Measurements from ENCODE around the gene VDAC2.
"Not testable (repeated sequence)": the region's sequence is repeated elsewhere in the genome, so short reads cannot be mapped to it uniquely, and the experiment has no call there.

Gene VDAC2, protein sequence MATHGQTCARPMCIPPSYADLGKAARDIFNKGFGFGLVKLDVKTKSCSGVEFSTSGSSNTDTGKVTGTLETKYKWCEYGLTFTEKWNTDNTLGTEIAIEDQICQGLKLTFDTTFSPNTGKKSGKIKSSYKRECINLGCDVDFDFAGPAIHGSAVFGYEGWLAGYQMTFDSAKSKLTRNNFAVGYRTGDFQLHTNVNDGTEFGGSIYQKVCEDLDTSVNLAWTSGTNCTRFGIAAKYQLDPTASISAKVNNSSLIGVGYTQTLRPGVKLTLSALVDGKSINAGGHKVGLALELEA

DNA sequence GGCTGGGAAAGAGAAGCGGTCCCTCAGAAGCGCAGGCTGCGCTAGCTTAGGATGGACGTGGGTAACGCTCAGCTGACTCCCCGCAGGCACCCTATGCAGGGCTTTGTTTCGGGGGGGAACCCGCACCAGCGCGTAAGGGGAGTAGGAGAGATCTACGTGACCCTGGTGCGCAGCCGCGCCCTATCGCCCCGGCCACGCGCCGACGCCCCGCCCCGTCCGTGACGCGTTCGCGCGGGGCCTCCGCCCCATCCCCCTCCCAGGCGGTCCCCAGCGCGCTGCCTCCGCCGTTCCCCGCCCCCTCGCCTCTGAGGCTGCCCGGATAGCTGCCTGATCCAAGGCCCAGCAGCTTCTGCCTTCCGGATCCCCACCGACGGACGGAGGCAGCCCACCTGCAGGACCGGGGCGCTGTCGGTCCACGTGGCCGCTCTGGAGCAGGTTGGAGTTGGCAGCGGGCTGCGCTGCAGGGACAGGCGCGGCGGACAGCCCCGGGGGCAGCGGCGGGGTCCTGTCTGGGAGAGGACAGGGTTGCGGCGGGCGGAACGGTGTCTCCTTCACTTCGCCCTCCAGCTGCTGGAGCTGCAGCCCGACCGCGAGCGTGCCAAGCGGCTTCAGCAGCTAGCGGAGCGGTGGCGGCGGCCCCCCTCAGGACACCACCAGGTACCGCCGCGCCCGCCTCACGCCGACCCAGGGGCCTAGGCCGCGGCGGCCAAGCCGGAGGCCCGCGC is at the start of gene VDAC2:
VDAC2 (plus strand) TSS at position 515 of the 725 bp plus-strand sequence. CDS start 363 bp downstream, outside the sequence.
- peak; percentile 88 to 91 for DNase-seq (ENCODE audit: low read depth in 2 of 2)

DNA sequence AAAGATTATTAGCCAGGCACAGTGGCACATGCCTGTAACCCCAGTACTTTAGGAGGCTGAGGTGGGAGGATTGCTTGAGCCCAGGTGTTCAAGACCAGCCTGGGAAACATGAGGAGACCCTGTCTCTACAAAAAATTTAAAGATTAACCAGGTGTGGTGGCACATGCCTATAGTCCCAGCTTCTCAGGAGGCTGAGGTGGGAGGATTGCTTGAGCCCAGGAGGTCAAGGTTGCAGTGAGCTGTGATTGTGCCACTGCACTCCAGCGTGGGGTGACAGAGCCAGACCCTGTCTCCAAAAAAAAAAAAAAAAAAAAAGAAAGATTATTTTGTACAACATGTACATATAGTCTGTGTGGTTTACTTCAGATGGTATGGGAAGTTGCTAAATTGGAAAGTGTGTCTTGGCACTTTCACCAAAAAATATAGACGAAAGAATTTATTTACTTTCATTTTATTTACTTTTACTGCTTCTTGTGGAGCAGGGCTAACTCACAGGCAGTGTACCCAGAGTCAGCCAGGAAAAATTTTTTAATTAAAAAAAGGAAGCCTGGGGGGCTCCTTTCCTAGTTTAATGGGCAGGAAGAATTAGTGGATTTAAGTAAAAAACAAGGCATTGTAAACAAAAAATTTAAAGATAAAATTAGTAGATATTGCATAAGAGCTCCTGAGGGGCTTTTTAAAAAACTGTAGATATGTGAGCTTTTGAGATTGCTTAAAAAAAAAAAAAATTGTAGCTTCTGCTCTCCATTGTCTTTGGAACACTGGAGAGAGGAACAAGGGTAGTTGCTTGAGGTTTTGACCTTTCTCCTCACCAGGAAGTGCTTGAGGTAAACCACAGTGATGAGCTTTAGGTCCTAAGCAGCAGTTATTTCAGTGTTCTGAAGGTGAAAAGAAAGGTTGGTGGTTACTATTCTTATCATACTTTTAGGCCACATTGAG is 44.6 kb upstream of the VDAC2 start:
- DNase-seq (ENCODE audit: low read depth in 2 of 2), result no peak

DNA sequence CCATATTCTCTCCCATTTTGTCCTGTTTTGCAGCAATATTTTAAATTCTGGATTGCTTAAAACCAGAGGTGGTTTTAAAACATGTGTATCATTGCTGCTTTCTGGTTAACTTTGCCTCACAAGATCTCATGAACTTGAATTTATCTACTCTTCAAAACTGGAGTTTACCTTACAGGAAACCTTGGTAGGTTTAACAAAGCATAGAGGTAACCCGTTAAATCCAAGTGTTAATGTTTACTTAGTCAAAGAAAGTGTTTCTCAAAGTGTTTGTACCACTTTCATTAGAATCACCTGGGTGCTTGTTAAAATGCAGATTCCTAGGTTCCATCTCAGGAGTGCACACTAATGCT is 44.0 kb upstream of the VDAC2 start:
- DNase-seq (ENCODE audit: low read depth in 2 of 2), result no peak

DNA sequence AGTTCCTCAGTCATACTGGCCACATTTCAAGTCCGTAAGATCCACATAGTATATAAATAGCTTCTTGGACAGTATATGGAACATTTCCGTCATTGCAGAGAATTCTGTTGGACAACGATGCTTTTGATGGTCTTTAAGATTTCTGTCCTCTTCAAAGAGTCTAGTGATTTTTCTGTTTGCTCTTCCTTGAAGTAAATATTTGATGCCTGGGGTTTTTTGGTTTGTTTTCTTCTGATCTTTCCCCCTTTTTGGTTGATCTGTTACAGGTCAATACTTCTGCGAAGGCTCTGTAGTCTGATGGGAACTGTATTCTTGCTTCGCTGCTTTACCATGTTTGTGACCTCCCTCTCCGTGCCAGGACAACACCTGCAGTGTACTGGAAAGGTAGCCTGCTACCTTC is 42.3 kb upstream of the VDAC2 start:
- DNase-seq (ENCODE audit: low read depth in 2 of 2), result no peak

DNA sequence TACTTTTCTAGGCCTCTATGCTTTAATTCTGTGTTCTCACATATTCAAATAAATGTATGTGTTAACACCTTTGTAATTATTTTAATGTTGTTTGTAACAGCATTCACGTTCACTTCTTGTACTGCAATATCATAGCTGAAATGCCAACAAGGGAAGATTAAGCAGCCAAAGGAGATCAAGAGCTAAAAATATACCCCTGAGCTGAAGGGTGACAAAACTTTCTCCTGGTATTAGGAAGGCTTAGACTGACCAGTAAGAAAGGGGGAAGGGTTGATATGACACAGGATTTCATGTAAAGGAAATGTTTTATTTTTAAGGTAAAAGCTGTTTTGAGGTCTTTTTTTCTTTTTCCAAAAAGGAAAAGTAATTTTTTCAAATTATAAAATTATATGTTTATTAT is 40.4 kb upstream of the VDAC2 start:
- no peak for DNase-seq (ENCODE audit: low read depth in 2 of 2)

DNA sequence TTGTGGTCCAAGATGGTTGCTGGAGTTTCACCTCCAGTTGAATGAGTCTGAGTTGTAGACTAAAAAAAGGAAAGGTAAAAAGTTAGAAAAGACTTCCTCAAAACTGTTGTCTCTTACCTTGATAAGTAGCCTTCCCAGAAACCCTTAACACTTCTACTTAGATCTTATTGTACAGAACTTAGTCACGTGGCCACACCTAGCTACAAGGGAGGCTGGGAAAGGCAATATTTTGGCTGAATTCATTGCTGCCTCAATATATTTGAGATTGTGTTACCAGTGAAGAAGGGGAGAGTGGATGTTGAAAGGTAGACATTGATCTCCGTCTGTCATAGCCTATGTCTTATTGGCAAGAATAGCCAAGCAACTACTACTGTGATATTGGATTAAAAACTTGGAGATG is 35.5 kb upstream of the VDAC2 start:
- DNase-seq (ENCODE audit: low read depth in 2 of 2), result no peak

DNA sequence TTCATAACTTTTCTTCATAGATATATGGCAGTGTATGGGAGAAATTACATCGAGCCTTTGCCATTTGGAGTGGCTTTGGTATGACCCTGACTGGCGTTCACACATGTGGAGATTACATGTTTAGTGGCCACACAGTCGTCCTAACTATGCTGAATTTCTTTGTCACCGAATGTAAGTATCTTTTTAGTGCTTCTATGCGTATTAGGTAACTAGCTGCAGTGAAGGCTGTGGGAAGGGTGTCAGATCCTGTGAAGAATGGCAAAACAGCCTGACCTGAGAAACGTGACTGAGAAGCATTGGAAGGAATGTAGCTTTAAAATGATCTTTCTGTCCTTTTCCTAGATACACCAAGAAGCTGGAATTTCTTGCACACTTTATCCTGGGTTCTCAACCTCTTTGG is 34.5 kb upstream of the VDAC2 start:
- no peak for DNase-seq (ENCODE audit: low read depth in 2 of 2)

DNA sequence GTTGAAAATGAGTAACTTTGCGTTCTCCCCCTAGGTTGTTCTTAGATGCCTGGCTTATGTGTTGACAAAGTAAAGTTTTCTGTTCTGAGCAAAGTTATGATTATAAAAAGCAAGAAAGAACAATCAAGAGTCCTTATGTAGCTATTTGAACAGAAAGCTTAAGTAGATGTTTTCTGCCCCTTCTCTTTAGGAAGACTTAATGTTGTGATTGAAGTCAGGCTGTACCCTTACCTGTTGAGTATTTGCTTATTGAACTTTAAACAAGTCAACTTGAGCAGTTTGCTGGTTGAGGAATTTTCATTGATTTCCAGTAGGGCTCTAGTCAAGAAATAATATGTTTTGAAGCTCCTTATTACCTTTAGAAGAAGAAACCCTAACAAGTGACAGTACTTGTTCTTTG is 33.9 kb upstream of the VDAC2 start:
- no peak for DNase-seq (ENCODE audit: low read depth in 2 of 2)

DNA sequence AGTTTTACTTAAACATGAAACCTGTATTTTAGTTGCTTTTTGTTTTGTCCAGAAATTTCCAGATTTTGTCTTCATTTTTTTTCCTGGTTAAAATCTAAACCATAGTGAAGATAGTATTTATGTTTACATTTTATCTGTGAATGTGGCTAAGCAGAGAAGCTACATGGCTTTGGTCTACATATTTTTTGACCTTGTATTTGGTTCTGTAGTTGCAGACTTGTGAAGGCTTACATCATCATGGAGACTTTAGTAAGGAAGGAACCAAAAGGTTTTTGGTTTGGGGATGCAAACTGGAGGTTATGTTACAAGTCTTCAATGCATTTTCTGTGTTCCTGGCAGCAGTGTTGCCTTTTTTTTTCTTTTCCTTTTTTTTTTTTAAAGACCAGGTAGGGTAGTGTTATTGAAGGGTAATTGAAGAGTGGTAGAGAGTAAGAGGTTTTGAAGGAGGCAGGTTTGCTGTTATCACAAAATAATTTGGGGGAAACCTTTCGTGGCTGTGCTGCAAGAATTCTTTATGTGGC is 30.9 kb upstream of the VDAC2 start:
- DNase-seq (ENCODE audit: low read depth in 2 of 2), result no peak

DNA sequence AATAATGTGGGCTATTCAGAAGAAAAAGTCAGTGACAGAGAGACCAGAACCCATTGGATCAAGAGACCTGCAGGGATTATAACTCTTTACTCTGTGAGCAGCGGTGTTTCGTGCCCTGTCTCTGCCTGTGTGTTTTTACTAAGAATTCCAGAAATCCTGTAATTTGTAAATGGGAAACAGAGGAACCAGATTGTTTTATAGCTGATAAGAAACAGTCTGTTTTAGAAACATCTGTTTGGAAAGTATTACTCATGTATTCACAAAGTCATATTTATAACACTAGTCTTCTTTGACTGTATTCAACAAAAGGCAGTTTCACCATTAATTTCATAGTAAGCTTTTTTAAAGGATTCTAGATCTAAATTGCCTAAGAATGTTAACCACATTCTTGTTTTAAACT is 30.0 kb upstream of the VDAC2 start:
- no peak for DNase-seq (ENCODE audit: low read depth in 2 of 2)

DNA sequence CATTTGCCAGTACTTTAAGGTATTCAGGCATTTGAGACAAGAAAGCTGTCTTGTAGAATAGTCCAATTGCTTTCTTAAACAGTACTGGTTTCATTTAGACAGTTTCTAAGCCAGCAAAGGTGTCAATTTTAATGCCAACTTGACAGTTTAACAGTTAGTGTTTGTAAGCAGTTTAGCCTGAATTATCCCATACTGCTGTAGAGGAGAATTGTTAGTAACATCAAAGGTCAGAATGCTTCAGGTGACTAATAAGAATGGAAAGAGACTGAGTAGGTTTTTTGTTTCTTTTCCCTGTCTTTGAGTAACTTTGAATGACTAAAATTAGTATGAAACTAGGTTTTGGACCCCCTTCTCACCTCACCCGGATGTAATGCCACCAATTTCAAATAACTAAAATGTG is 29.5 kb upstream of the VDAC2 start:
- no peak for DNase-seq (ENCODE audit: low read depth in 2 of 2)

DNA sequence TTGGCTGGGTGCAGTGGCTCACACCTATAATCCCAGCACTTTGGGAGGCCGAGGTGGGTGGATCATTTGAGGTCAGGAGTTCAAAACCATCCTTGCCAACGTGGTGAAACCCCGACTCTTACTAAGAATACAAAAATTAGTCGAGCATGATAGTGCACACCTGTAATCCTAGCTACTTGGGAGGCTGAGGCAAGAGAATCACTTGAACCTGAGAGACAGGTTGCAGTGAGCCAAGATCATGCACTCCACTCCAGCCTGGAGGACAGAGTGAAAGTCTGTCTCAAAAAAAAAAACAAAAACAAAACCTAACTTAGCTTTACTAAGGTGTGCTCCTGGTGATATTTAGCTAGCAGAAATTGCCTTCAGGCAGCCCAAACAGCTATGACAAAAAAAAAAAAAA is 24.3 kb upstream of the VDAC2 start:
- DNase-seq (ENCODE audit: low read depth in 2 of 2), result no peak

DNA sequence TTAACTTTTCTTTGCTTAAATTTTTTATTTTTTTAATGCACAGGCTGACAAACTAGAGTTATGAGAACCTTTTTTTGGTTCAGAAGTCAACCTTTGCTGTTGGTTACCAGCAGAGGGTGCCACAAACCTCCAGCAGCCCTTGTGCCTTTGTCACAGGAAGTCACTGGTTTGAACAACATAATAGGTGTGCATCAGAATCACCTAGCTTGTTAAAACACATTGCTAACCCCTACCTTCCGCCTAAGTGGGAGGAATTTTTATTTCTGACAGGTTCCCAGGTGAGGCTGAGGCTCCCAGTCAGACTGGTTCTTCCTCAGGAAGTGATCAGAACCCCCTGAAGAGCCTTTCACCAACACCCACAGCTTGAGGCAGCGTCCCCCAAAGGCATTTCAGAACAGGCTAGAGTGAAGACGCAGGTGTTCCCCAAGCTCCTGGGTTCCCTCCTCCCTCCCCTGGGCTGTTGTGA is 22.6 kb upstream of the VDAC2 start:
- peak in 1 of 2 experiments; percentile 49 for DNase-seq (ENCODE audit: low read depth in 2 of 2)

DNA sequence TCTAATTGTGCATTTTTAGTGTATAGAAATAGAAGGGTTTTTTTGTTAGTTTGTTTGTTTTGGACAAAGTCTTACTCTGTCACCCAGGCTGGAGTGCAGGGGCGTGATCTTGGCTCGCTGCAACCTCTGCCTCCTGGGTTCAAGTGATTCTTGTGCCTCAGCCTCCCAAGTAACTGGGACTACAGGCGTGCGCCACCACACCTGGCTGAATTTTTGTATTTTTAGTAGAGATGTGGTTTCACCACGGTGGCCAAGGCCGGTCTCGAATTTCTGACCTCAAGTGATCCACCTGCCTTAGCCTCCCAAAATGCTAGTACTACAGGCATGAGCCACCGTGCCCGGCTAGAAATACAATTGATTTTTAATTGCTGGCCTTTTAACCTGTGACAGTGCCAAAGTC is 22.1 kb upstream of the VDAC2 start:
- DNase-seq (ENCODE audit: low read depth in 2 of 2), result not testable (repeated sequence)

DNA sequence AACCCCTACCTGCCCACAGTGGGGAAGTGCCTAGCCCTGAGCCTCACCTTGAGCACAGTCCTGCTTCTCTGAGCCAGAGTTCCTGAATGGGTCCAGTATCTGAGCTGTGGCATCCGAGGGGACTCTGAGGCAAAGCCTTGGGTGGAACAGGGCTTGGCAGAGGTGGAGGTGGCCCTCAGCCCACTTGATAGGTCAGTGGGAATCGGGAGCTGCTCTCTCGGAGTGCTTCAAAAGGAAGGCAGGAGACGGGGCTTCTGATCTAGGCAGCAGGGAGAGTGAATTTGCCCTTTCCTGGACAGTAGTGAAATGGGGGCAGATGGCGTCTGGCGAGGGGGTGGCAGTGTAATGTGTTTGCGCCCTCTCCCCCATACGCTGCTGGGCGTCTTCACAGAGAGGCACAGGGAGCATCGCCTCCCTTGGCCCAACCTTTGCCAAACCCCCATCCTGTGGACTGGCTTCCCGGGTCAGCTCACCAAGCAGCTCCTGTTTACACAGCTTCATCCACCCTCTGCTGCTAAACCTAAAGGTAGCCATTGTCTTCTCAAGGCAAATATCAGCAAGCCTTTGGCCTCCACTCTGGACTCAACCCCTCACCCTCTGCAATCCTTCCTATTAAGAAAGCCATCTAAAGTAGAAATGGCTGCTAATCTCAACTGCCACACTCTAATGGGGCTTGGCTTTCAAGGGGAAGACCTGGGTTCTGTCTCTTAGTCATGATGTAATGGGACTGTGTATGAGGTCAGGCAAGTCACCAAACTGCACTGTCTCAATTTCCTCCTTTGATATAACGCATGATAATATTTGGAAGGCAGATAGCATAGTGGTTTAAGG is 21.1 kb upstream of the VDAC2 start:
- DNase-seq (ENCODE audit: low read depth in 2 of 2), result no peak

DNA sequence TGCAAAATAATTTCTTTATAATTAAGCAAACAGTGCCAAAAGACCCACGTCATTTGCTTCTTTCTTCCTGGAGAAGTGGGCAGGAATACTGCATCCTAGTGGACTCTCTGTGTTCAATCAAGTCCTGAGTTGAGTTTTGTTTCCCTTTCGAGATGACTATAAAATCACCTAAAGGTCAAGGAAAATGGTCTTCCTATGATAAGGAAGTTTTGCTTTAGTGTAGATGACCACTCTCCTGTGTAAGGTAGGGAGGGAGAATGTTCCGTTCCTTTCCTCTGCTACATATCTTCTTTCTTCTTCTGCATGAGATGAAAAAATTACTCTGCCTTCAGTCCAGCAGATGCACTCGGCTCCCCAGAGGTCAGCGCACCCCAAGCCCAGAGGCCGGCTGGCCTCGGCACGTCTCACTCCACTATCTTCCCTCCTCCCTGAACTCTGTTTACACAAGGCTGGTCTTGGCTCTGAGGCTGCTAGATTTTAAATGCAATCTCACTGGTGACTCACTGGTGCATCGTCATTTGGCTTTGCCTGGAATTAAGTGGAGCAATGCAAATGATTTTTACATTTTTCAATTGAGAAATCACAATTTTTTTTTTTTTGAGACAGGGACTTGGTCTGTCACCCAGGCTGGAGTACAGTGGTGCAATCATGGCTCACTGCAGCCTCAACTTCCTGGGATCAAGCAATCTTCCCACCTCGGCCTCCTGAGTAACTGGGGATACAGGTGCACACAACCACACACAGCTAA is 18.6 kb upstream of the VDAC2 start:
- no peak for DNase-seq (ENCODE audit: low read depth in 2 of 2)

DNA sequence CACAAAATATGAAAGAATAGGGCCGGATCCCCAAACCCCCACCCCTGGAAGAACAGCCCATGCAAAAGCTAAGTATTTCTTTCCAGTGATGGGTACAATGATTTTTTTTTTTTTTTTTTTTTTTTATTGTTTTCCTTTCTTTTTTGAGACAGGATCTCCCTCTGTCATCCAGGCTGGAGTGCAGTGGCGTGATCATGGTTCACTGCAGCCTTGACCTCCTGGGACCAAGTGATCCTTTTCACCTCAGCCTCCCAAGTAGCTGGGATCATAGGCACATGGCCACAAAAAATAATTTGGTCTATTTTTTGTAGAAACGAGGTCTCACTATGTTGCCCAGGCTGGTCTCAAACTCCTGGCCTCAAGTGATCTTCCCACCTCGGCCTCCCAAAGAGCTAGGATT is 16.0 kb upstream of the VDAC2 start:
- not testable (repeated sequence) for DNase-seq (ENCODE audit: low read depth in 2 of 2)

DNA sequence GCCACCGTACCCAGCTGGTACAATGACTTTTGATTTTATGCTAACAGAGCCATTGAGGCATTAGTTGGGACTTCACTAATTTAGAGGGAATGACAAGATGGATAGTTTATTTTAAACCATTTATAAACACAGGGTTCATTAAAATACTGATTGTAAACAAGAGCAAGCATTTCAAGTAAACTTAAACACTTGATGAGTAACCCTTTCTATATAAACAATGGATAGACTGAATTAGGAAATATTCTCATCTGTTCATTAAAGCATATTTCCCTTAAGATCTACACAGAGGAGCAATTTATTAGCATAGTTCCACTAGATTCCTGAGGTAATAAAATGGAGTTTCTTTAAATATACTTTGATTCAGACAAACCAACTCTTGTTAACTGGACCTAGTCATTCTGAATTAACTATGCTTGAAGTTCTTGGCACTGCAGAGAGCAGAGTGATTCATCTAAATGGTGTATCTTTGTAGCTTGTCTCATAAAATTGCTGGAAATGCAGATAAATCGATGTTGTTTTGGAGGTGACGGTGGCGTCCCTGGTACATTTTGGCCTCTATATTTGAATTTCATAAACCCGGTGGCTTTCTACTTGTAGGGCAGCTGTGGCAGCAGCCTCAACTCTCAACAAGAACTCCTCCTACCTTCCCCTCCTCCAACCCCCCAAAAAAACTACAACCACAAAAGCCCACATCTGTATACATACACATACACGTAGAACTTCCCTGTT is 15.4 kb upstream of the VDAC2 start:
- DNase-seq (ENCODE audit: low read depth in 2 of 2), result no peak

DNA sequence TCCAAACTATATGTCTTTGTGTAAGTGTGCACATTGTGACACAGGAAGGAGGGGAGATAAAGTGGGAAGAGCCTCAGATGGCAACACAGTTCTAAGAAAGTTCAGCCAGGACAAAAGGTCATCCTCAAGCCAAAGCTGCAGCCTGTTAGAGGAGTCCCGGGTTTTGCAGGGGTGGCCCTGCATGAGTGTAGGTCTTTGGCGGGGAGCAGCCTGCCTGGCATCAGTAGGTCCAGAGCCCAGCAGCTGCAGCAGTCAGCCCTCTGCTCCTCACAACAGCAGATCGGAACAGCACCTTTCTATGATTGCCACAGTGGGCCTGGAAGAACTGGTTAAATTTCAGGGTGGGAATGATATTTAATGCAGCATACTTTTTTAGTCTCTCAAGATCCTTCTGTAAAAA is 13.5 kb upstream of the VDAC2 start:
- DNase-seq (ENCODE audit: low read depth in 2 of 2), result no peak

DNA sequence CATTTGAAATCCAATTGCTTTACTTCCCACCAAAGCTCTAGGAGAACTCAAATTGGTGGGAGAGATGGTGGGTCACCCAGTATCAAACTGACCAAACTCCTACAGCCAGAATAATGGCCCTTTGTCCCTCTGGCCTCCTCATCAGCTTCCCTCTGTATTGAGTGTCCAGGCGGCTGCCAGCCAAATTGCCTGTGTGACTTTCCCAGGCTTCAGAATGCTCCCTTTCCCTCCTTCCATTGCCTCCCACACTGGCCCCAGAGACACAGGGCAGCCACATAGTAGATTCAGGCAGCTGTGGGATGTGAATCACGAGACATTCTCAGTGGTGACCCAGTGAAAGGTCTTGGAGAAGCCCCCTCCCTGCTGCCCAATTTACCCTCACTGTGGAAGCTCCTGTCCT is 12.7 kb upstream of the VDAC2 start:
- DNase-seq (ENCODE audit: low read depth in 2 of 2), result no peak
